Measurements from ENCODE around the gene RNF186. TPM values are rescaled to one million over a fixed set of nuclear protein-coding genes. Genes with fewer than 3 reads are reported as not detected.

The RNF186 gene
- polyA plus RNA-seq, 1 donor from 2014 or later: not detected

DNA sequence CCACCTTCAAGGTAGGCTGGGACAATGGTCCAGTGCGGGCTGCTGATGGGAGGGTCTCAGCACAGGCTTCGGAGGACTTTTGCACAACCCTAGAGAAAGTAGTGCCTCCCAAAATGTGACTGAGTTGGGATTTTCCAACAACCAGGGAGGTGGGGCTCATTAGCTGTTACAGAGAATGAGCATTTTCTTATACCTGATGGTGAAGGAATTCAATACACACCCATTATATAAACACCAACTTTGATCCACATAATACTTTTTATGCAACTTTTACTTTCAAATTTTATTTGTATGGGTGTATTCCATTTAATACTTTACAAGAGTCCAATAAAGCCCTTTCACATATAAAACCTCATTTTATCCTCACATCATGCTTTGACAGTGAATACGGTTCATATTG, 31.3 kb upstream of the RNF186 start:
- no peak overlapping the region for H3K9ac ChIP-seq (ENCODE audit: low read length)
- no peak overlapping the region for H3K4me2 ChIP-seq (ENCODE audit: low read length)
- H3K79me2 ChIP-seq (replicated peaks; ENCODE audit: insufficient read depth, low read length): no peaks in the 10 kb centered on the region
- no peaks in the 10 kb centered on the region for H4K20me1 ChIP-seq (ENCODE audit: insufficient read depth)
- no peaks in the 10 kb centered on the region for H3K9me2 ChIP-seq (ENCODE audit: insufficient read depth, low read length)
- H3K27ac ChIP-seq (ENCODE audit: low read length): no peak overlapping the region
- TF ChIP-seq EZH2 (IDR thresholded peaks at IDR 0.05; ENCODE audit: borderline replicate concordance, insufficient read depth, low read length, poor library complexity, severe bottlenecking) (no peak), MXI1 (conservative IDR thresholded peaks at IDR 0.05; ENCODE audit: poor library complexity, severe bottlenecking) (no peak), SMC3 (conservative IDR thresholded peaks at IDR 0.05; ENCODE audit: poor library complexity) (no peak), POLR2AphosphoS5 (IDR thresholded peaks at IDR 0.05) (no peak), CTCF (IDR thresholded peaks at IDR 0.05; ENCODE audit: poor library complexity, severe bottlenecking) (no peak), REST (IDR thresholded peaks at IDR 0.05; ENCODE audit: borderline replicate concordance) (no peak), TAF1 (IDR thresholded peaks at IDR 0.05; ENCODE audit: low read depth) (no peak), RAD21 (conservative IDR thresholded peaks at IDR 0.05) (no peak), EP300 (conservative IDR thresholded peaks at IDR 0.05; ENCODE audit: poor library complexity, severe bottlenecking) (no peak)
- no peak overlapping the region for H2AFZ ChIP-seq (ENCODE audit: low read depth, low read length)
- H3F3A ChIP-seq (ENCODE audit: insufficient read depth, low read length, poor library complexity, severe bottlenecking): no peaks in the 10 kb centered on the region
- H3K9me3 ChIP-seq (ENCODE audit: low read length): no peaks in the 10 kb centered on the region
- H3K27me3 ChIP-seq (ENCODE audit: insufficient read depth, low read depth, low read length): no peaks in the 10 kb centered on the region
- no peak overlapping the region for H3K4me3 ChIP-seq (ENCODE audit: low read length)
- H3K36me3 ChIP-seq (ENCODE audit: insufficient read depth, low read length): no peaks in the 10 kb centered on the region

- no peak overlapping the region for H3K4me3 ChIP-seq (ENCODE audit: low read length)
- no peak overlapping the region for H3K27ac ChIP-seq (ENCODE audit: low read length)
- H3K27me3 ChIP-seq (ENCODE audit: insufficient read depth, low read depth, low read length): no peaks in the 10 kb centered on the region
- H3K9ac ChIP-seq (ENCODE audit: low read length): no peak overlapping the region
- no peaks in the 10 kb centered on the region for H3K79me2 ChIP-seq (replicated peaks; ENCODE audit: insufficient read depth, low read length)
- H3K9me3 ChIP-seq (ENCODE audit: low read length): no peaks in the 10 kb centered on the region
- no peaks in the 10 kb centered on the region for H3K36me3 ChIP-seq (ENCODE audit: insufficient read depth, low read length)
- no peak overlapping the region for H3K4me2 ChIP-seq (ENCODE audit: low read length)
- H3F3A ChIP-seq (ENCODE audit: insufficient read depth, low read length, poor library complexity, severe bottlenecking): no peaks in the 10 kb centered on the region
- no peaks in the 10 kb centered on the region for H3K9me2 ChIP-seq (ENCODE audit: insufficient read depth, low read length)
- no peaks in the 10 kb centered on the region for H4K20me1 ChIP-seq (ENCODE audit: insufficient read depth)
- H2AFZ ChIP-seq (ENCODE audit: low read depth, low read length): no peak overlapping the region
- TF ChIP-seq EZH2 (IDR thresholded peaks at IDR 0.05; ENCODE audit: borderline replicate concordance, insufficient read depth, low read length, poor library complexity, severe bottlenecking) (no peak), CTCF (IDR thresholded peaks at IDR 0.05; ENCODE audit: poor library complexity, severe bottlenecking) (no peak), RAD21 (conservative IDR thresholded peaks at IDR 0.05) (no peak), MXI1 (conservative IDR thresholded peaks at IDR 0.05; ENCODE audit: poor library complexity, severe bottlenecking) (no peak), EP300 (conservative IDR thresholded peaks at IDR 0.05; ENCODE audit: poor library complexity, severe bottlenecking) (no peak), POLR2AphosphoS5 (IDR thresholded peaks at IDR 0.05) (no peak), SMC3 (conservative IDR thresholded peaks at IDR 0.05; ENCODE audit: poor library complexity) (no peak), TAF1 (IDR thresholded peaks at IDR 0.05; ENCODE audit: low read depth) (no peak), REST (IDR thresholded peaks at IDR 0.05; ENCODE audit: borderline replicate concordance) (no peak)
Measured at GRCh38 chr1:19845555-19845954, 30.5 kb upstream of the RNF186 start.

Data from neural cell (in vitro differentiated cells).